Measurements from ENCODE around the gene UBASH3B.

Gene UBASH3B

GRCh38 chr11:122750049-122750448 lies 94.5 kb downstream of the UBASH3B start:
- H3K27ac ChIP-seq (ENCODE audit: low read length) = no peak overlapping the region
- H3K9me3 ChIP-seq (ENCODE audit: insufficient read depth, low read length) = no peaks in the 10 kb centered on the region
- no peaks in the 10 kb centered on the region for H3K79me2 ChIP-seq (ENCODE audit: low read length)
- peaks cover 12% of the 10 kb centered on the region for H3K27me3 ChIP-seq (ENCODE audit: low read depth, low read length)
- H3K9ac ChIP-seq (ENCODE audit: low read length) = no peak overlapping the region
- no peaks in the 10 kb centered on the region for H4K20me1 ChIP-seq (ENCODE audit: insufficient read depth, low read length)
- H3K4me3 ChIP-seq (ENCODE audit: low read length) = no peak overlapping the region
- H3K4me1 ChIP-seq (ENCODE audit: low read length) = peaks cover 57% of the 10 kb centered on the region
- no peak overlapping the region for H2AFZ ChIP-seq (ENCODE audit: low read depth, low read length)
- no peak overlapping the region for H3K4me2 ChIP-seq (ENCODE audit: low read length)
- H3K36me3 ChIP-seq (replicated peaks; ENCODE audit: low read depth, low read length) = no peaks in the 10 kb centered on the region
- TF ChIP-seq CTCF (IDR thresholded peaks at IDR 0.05; ENCODE audit: low read depth, low read length) (no peak), EZH2phosphoT487 (IDR thresholded peaks at IDR 0.05; ENCODE audit: low read depth) (no peak)

- TF ChIP-seq EZH2phosphoT487 (IDR thresholded peaks at IDR 0.05; ENCODE audit: low read depth) = no peak
- no peak for TF ChIP-seq CTCF (IDR thresholded peaks at IDR 0.05; ENCODE audit: low read depth, low read length)
- Histone ChIP-seq H3K27ac (ENCODE audit: low read length) (no peak overlapping the region), H3K4me1 (ENCODE audit: low read length) (peaks cover 57% of the 10 kb centered on the region)
Measured at GRCh38 chr11:122751292-122752070, 96.0 kb downstream of the UBASH3B start.

GRCh38 chr11:122754028-122754427 lies 98.5 kb downstream of the UBASH3B start:
- H2AFZ ChIP-seq (ENCODE audit: low read depth, low read length) = no peak overlapping the region
- peak overlapping the region; percentile 100 for H3K4me2 ChIP-seq (ENCODE audit: low read length)
- H3K79me2 ChIP-seq (ENCODE audit: low read length) = no peaks in the 10 kb centered on the region
- peaks cover 42% of the 10 kb centered on the region for H3K4me1 ChIP-seq (ENCODE audit: low read length)
- no peak overlapping the region for H3K27ac ChIP-seq (ENCODE audit: low read length)
- no peak for TF ChIP-seq EZH2phosphoT487 (IDR thresholded peaks at IDR 0.05; ENCODE audit: low read depth)
- no peak for TF ChIP-seq CTCF (IDR thresholded peaks at IDR 0.05; ENCODE audit: low read depth, low read length)
- no peak overlapping the region; the same call in 1 of the 2 replicates for H3K4me3 ChIP-seq (ENCODE audit: low read length)
- no peak overlapping the region for H3K9ac ChIP-seq (ENCODE audit: low read length)
- peaks cover 10% of the 10 kb centered on the region for H3K27me3 ChIP-seq (ENCODE audit: low read depth, low read length)
- H4K20me1 ChIP-seq (ENCODE audit: insufficient read depth, low read length) = no peaks in the 10 kb centered on the region
- H3K9me3 ChIP-seq (ENCODE audit: insufficient read depth, low read length) = no peaks in the 10 kb centered on the region
- H3K36me3 ChIP-seq (replicated peaks; ENCODE audit: low read depth, low read length) = no peaks in the 10 kb centered on the region

More at GRCh38 chr11:122751292-122752070, 96.0 kb downstream of the UBASH3B start:
- Histone ChIP-seq H4K20me1 (ENCODE audit: insufficient read depth, low read length) (no peaks in the 10 kb centered on the region), H3K9ac (ENCODE audit: low read length) (no peak overlapping the region), H2AFZ (ENCODE audit: low read depth, low read length) (no peak overlapping the region), H3K4me3 (ENCODE audit: low read length) (no peak overlapping the region), H3K4me2 (ENCODE audit: low read length) (no peak overlapping the region), H3K36me3 (replicated peaks; ENCODE audit: low read depth, low read length) (no peaks in the 10 kb centered on the region), H3K9me3 (ENCODE audit: insufficient read depth, low read length) (no peaks in the 10 kb centered on the region), H3K79me2 (ENCODE audit: low read length) (no peaks in the 10 kb centered on the region), H3K27me3 (ENCODE audit: low read depth, low read length) (peaks cover 12% of the 10 kb centered on the region)

GRCh38 chr11:122754553-122755322 lies 99.2 kb downstream of the UBASH3B start:
- Histone ChIP-seq H3K4me2 (ENCODE audit: low read length) (peak overlapping the region; percentile 100), H3K27ac (ENCODE audit: low read length) (peak overlapping the region; percentile 74), H3K4me3 (ENCODE audit: low read length) (peak overlapping the region; percentile 78), H3K9ac (ENCODE audit: low read length) (peak overlapping the region; percentile 76), H3K79me2 (ENCODE audit: low read length) (no peaks in the 10 kb centered on the region), H4K20me1 (ENCODE audit: insufficient read depth, low read length) (no peaks in the 10 kb centered on the region), H3K4me1 (ENCODE audit: low read length) (peaks cover 38% of the 10 kb centered on the region), H3K27me3 (ENCODE audit: low read depth, low read length) (peaks cover 10% of the 10 kb centered on the region), H3K36me3 (replicated peaks; ENCODE audit: low read depth, low read length) (no peaks in the 10 kb centered on the region), H2AFZ (ENCODE audit: low read depth, low read length) (peak overlapping the region; percentile 55; the same call in 1 of the 2 replicates), H3K9me3 (ENCODE audit: insufficient read depth, low read length) (no peaks in the 10 kb centered on the region)
- peak; percentile 89 for TF ChIP-seq CTCF (IDR thresholded peaks at IDR 0.05; ENCODE audit: low read depth, low read length)
- no peak for TF ChIP-seq EZH2phosphoT487 (IDR thresholded peaks at IDR 0.05; ENCODE audit: low read depth)
